SK-N-SH (cell line): ENCODE data around the gene CLEC20A.

ENCODE experiments used
- ELF1 ChIP-seq: IDR thresholded peaks from 2 replicates; pipeline ENCODE4 v1.4.0; 2012
- EP300 ChIP-seq, 2 experiments: IDR thresholded peaks; 2 replicates each; pipeline versions ENCODE4 v1.4.0 to v1.6.1; 2012; ENCODE audit warnings: borderline replicate concordance in 1 of 2, low read depth in 1 of 2, low read length in 1 of 2
- FOSL2 ChIP-seq: IDR thresholded peaks from 2 replicates; pipeline ENCODE4 v1.4.0; 2012; ENCODE audit warnings: low read depth, mild to moderate bottlenecking, moderate library complexity, borderline replicate concordance
- MEF2A ChIP-seq: IDR thresholded peaks from 2 replicates; pipeline ENCODE4 v1.4.0; 2012; ENCODE audit warnings: low read depth, borderline replicate concordance
- NFIC ChIP-seq: IDR thresholded peaks from 2 replicates; pipeline ENCODE4 v1.4.0; 2012; ENCODE audit warnings: borderline replicate concordance
- POLR2AphosphoS5 ChIP-seq: IDR thresholded peaks from 2 replicates; pipeline ENCODE4 v1.6.1; 2012; ENCODE audit warnings: low read depth, low read length
- RAD21 ChIP-seq: IDR thresholded peaks from 2 replicates; pipeline ENCODE4 v1.6.1; 2012; ENCODE audit warnings: mild to moderate bottlenecking, low read length
- TF ChIP-seq, protein P1 (sequence below): fragments of 200-600 bp; sonication (generic); IDR thresholded peaks from 2 replicates; pipeline ENCODE4 v1.6.1; 2017; ENCODE audit warnings: antibody characterized with exemption, mild to moderate bottlenecking, moderate library complexity
- TF ChIP-seq, protein P2 (sequence below): IDR thresholded peaks from 2 replicates; pipeline ENCODE4 v1.6.1; 2012; ENCODE audit warnings: mild to moderate bottlenecking, low read depth, low read length, moderate library complexity

- TF ChIP-seq EP300 (IDR thresholded peaks at IDR 0.05; ENCODE audit: borderline replicate concordance in 1 of 2, low read depth in 1 of 2, low read length in 1 of 2) (no peak), MEF2A (no peak), RAD21 (no peak), ELF1 (no peak), POLR2AphosphoS5 (no peak), NFIC (no peak), FOSL2 (no peak)
- TF ChIP-seq, protein P1, sequence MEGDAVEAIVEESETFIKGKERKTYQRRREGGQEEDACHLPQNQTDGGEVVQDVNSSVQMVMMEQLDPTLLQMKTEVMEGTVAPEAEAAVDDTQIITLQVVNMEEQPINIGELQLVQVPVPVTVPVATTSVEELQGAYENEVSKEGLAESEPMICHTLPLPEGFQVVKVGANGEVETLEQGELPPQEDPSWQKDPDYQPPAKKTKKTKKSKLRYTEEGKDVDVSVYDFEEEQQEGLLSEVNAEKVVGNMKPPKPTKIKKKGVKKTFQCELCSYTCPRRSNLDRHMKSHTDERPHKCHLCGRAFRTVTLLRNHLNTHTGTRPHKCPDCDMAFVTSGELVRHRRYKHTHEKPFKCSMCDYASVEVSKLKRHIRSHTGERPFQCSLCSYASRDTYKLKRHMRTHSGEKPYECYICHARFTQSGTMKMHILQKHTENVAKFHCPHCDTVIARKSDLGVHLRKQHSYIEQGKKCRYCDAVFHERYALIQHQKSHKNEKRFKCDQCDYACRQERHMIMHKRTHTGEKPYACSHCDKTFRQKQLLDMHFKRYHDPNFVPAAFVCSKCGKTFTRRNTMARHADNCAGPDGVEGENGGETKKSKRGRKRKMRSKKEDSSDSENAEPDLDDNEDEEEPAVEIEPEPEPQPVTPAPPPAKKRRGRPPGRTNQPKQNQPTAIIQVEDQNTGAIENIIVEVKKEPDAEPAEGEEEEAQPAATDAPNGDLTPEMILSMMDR = no peak
- TF ChIP-seq, protein P2, sequence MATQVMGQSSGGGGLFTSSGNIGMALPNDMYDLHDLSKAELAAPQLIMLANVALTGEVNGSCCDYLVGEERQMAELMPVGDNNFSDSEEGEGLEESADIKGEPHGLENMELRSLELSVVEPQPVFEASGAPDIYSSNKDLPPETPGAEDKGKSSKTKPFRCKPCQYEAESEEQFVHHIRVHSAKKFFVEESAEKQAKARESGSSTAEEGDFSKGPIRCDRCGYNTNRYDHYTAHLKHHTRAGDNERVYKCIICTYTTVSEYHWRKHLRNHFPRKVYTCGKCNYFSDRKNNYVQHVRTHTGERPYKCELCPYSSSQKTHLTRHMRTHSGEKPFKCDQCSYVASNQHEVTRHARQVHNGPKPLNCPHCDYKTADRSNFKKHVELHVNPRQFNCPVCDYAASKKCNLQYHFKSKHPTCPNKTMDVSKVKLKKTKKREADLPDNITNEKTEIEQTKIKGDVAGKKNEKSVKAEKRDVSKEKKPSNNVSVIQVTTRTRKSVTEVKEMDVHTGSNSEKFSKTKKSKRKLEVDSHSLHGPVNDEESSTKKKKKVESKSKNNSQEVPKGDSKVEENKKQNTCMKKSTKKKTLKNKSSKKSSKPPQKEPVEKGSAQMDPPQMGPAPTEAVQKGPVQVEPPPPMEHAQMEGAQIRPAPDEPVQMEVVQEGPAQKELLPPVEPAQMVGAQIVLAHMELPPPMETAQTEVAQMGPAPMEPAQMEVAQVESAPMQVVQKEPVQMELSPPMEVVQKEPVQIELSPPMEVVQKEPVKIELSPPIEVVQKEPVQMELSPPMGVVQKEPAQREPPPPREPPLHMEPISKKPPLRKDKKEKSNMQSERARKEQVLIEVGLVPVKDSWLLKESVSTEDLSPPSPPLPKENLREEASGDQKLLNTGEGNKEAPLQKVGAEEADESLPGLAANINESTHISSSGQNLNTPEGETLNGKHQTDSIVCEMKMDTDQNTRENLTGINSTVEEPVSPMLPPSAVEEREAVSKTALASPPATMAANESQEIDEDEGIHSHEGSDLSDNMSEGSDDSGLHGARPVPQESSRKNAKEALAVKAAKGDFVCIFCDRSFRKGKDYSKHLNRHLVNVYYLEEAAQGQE = no peak
Observed at GRCh38 chr1:178530502-178530901, 33.7 kb upstream of the CLEC20A start.
